Neuron (in vitro differentiated cells): ENCODE data around the gene TANGO2.

Experiments used
- H2AFZ ChIP-seq: one replicate; pipeline ENCODE4 v1.6.1; 2013; ENCODE audit warnings: low read depth, mild to moderate bottlenecking, inconsistent platforms, low read length, moderate library complexity
- H3K27me3 ChIP-seq: one replicate; pipeline ENCODE4 v1.6.1; 2013; ENCODE audit warnings: low read length; ENCODE audit not compliant: insufficient read depth
- H3K36me3 ChIP-seq: one replicate; pipeline ENCODE4 v1.6.1; 2013; ENCODE audit warnings: low read length; ENCODE audit not compliant: insufficient read depth
- H3K4me1 ChIP-seq: one replicate; pipeline ENCODE4 v1.6.1; 2013; ENCODE audit warnings: low read length; ENCODE audit not compliant: insufficient read depth
- H3K4me3 ChIP-seq: 2 replicates; pipeline ENCODE4 v1.5.1; 2013; ENCODE audit warnings: mild to moderate bottlenecking, low read length, moderate library complexity
- H3K9me3 ChIP-seq: one replicate; pipeline ENCODE4 v1.6.1; 2013; ENCODE audit warnings: low read length

TANGO2 gene, protein sequence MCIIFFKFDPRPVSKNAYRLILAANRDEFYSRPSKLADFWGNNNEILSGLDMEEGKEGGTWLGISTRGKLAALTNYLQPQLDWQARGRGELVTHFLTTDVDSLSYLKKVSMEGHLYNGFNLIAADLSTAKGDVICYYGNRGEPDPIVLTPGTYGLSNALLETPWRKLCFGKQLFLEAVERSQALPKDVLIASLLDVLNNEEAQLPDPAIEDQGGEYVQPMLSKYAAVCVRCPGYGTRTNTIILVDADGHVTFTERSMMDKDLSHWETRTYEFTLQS

DNA sequence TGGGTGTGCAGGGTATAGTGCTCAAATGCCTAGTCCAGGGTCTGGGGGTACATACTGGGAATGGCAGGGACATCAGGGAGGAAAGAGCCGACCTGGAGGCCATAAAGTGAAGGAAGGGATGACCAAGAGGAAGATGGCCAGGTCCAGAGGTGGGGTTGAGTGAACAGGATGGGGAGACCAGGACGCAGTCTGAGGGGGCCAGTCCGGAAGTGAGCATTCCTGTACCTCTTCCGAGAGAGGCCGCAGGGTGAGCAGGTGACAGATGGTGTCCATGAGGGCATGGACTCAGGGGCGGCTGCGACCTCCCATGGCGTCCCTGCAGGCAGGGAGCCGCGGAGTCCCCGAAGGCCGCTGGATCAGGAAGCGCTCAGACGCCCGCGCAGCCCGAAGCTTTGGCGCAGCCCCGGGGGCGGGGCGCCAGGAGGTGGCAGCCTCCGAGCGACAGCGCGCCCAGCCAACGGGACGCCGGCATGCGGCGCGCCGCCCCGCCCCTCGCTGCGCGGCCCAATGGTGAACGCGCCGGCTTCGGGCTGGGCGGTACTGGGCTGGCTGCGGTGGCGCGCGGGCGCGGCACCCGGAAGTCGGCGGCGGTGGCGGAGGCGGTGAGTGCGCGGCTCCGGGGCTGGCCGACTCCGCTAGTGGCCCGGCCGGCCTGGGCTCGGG lies at the start of gene TANGO2:
Gene TANGO2, plus strand, starts transcription at position 578 of the 663 bp plus-strand sequence. CDS start 15,689 bp downstream, outside the sequence.
- H3K4me1 ChIP-seq = peaks cover 26% of the 10 kb centered on the region
- H3K36me3 ChIP-seq = no peaks in the 10 kb centered on the region
- H2AFZ ChIP-seq = peak within 1 kb of the TSS; percentile 72
- peak within 1 kb of the TSS; percentile 96 for H3K4me3 ChIP-seq
- H3K27me3 ChIP-seq = peaks cover 28% of the 10 kb centered on the region
- H3K9me3 ChIP-seq = no peaks in the 10 kb centered on the region

DNA sequence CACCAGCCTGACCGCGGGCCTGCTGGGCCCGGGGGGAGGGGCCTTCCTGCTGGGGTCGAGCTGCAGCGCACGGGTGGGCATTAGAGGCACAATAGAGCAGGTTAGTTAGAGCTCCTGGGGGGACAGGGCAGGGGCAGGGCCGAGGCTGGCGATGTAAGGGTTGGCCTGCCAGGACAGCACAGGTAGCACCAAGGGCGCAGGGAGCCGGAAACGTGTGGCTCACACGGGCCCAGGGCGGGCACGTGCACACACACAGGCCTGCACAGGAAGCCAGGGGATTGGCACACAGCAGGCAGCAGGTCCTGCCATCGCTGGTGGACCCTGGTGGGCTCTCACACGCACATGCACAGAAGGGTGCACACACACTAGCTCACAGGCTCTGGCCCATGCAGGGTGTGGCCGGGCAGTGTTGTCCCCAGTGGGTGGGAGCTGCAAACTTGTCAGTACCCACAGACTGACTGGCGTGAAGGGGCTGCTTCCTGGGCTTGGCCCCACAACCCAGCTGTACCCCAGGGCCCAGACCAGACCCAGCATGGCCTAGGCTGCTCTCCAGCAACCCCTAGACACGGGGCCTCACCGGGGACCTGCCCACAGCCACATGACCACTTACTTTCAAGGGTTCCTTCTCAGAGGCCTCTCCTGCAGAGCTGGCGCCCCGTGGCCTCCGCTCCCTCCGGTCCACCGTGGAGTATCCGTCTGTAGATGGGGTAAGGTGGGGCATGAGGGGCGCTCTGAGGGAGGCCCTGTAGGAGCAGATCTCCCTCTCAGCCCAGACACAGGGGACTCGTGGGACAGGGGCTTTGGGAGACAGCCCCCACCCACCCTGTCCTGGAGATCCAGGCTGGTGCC lies 49.4 kb upstream of the TANGO2 start:
- Histone ChIP-seq H3K4me1 (peaks cover 41% of the 10 kb centered on the region), H3K4me3 (no peak overlapping the region), H2AFZ (no peak overlapping the region), H3K36me3 (peaks cover 49% of the 10 kb centered on the region), H3K9me3 (no peaks in the 10 kb centered on the region), H3K27me3 (no peaks in the 10 kb centered on the region)

DNA sequence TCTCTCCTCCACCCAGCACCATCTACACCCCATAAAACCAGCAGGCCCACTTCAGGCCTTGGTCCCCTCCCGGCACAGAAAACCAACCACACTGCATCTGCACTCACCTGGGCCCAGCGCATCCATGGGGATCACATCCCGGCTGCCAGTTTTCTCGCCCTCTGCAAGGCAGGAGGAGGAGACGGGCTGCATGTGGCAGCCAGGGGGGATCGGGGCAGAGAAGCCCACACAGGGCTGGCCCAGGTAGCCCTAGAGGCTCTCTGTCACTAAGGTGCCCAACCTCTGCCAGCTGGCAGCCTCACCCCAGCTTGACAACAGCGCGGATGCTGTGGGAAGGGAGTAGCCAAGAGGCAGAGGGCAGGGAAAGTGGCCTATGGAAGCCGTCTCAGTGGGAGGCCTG lies 48.7 kb upstream of the TANGO2 start:
- Histone ChIP-seq H3K9me3 (no peaks in the 10 kb centered on the region), H2AFZ (no peak overlapping the region), H3K36me3 (peaks cover 56% of the 10 kb centered on the region), H3K27me3 (no peaks in the 10 kb centered on the region), H3K4me1 (peaks cover 33% of the 10 kb centered on the region), H3K4me3 (no peak overlapping the region)

DNA sequence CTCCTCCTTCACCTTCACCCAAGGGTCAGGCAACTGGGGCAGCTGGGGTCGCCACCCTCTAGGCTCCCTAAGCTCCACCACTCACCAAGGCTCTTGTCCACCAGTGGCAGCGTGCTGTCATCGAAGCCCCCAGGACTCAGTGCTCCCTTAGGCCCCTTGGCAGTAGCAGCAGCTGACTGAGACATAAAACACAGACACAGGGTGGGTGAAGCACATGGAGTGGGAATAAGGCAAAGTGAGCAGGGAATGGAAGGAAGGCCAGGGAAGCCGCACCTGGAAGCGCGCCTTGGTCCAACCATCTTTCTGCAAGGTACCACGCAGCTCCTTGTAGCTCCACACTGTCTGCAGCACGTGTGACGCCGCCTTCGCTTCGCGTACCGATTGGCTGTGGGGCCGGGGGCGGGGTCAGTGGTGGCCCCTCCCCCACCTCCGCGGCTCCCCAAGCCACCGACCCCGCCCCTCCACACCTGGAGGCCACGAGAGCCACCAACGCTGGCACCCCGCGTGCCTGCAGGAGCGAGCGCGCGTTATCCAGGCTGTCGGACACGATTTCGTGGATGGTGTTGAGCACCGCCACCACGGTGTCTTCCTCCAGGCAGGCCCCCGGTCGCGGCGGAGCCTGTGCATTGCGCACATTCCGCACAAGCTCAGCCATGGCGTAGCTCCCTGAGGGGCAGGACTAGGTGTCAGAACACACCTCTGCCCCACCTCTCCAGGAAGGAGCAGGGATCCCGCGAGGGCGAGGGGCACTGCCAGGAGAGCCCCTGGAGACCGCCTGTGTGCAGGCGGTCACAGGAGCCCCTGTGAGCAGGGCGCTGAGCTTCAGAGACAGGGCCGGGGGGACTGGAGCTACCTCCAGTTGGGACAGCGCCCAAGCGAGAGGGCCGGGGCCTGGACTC lies 48.0 kb upstream of the TANGO2 start:
- peaks cover 62% of the 10 kb centered on the region for H3K36me3 ChIP-seq
- H3K9me3 ChIP-seq = no peaks in the 10 kb centered on the region
- no peak overlapping the region for H2AFZ ChIP-seq
- no peaks in the 10 kb centered on the region for H3K27me3 ChIP-seq
- H3K4me3 ChIP-seq = no peak overlapping the region
- H3K4me1 ChIP-seq = peaks cover 27% of the 10 kb centered on the region

DNA sequence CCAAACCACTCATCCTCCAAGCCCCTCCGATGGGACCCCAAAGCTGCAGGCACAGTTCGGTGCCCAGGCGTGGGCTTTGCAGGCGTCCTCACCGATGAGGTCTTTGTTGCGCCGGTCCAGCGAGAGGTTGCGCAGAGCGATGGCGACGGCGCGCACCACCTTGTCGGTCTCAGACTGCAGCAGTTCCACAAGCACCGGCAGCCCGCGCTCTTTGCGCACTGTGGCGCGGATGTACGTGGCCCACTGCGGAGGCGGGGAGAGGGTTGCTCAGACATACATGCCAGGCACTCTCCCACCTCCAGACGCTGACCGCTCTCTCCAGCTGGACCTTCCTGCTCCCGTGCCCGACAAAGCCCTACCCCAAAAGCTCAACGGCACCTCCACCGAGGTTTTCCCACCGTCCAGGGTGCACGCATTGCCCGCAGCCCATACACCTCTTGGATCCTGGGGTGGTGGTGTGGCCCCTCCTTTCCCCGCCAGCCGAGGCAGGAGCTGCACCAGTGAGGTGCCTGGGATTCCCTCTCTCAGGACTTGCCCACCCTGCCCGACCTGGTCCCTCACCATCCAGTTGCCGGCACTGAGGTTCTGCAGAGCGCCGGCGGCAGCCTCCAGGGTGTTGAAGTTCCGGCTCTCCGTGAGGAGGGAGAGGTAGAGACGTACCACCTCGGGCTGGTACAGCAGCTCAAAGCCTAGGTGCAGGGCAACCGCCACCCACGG lies 47.2 kb upstream of the TANGO2 start:
- Histone ChIP-seq H3K36me3 (peaks cover 70% of the 10 kb centered on the region), H3K9me3 (no peaks in the 10 kb centered on the region), H3K4me1 (peaks cover 21% of the 10 kb centered on the region), H3K27me3 (no peaks in the 10 kb centered on the region), H3K4me3 (no peak overlapping the region), H2AFZ (no peak overlapping the region)

DNA sequence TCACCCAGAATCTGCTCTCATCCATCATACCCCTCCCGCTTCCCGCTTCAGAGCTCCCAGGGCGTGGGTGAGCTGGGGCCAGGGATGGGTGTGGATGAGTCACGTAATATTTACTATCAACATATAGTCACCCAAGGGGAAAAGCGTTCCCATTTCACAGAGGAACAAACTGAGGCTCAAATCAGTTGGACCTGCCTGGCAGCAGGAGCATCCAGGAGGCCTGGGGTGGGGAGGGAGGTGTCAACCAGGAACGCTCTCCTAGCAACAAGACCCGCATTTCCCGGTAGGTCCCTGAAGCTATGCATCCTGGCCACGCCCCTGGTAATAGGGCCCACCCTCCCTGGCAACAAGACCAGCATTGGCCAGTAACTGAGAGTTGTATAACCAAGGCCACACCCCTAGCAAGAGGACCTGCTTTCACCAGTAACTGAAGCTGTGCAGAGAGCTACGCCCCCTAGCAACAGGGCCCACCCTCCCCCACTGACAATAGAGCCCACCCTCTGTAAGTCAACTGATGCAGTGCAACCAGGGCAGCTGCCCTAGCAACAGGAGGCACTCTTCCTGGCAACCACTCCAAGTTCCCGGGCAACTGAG lies 46.5 kb upstream of the TANGO2 start:
- Histone ChIP-seq H3K4me1 (peaks cover 17% of the 10 kb centered on the region), H3K36me3 (peaks cover 73% of the 10 kb centered on the region), H2AFZ (no peak overlapping the region)

DNA sequence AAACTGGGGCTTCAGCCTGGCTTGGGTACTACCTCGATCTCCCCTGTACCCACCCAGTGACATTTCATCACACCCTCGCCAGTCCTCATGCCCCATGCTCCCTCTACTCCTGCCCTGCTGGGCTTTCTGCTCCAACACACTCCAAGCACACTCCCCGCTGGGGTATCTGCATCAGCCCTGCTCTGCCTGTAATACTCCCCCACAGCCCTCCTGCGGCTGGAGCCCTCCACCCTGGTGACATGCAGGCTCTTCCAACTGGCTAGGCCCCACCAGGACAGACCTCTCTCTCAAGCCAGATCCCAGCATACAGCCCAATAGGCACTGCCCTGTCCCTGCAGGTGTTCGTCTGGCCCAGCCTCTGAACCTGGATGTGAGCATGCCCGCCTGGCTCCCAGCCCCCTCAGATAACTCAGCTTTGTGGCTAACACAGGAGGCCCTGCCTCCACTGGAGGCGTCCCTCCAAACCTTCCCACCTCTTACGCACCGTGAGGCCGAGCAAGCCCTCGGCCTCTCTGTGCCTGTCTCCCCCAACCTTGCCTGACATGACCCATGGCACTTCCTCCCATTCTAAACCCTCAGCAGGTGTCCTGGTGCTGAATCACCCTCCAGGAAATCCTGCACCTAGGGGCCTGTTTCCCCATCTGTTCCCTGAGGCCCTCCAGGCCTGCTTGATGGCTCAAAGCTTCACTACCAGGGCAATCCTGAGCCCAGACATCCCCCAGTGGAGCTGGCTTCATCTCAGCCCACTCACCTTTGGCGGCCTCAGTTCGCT lies 45.8 kb upstream of the TANGO2 start:
- Histone ChIP-seq H3K36me3 (peaks cover 77% of the 10 kb centered on the region), H3K4me3 (no peak overlapping the region), H3K4me1 (peaks cover 17% of the 10 kb centered on the region), H3K27me3 (no peaks in the 10 kb centered on the region), H2AFZ (no peak overlapping the region), H3K9me3 (no peaks in the 10 kb centered on the region)

More for the DNA sequence above, 46.5 kb upstream of the TANGO2 start:
- no peaks in the 10 kb centered on the region for H3K9me3 ChIP-seq
- no peak overlapping the region for H3K4me3 ChIP-seq
- no peaks in the 10 kb centered on the region for H3K27me3 ChIP-seq

DNA sequence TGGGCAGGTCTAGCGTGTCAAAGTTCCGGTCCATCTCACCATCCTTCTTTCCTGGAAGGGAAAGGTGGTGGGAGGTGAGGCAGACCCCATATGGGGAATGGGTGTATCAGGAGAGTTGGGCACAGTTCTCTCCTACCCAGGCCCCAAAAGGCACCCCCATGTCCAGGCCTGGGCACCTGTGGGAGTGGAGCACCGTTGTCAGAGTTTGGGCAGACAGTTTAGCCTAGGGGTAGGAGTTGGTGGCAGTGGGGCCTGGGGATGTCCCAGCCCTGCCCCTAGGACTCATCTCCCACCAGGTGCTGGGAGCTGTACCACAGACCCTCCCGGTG lies 45.2 kb upstream of the TANGO2 start:
- peaks cover 17% of the 10 kb centered on the region for H3K4me1 ChIP-seq
- no peaks in the 10 kb centered on the region for H3K9me3 ChIP-seq
- no peak overlapping the region for H2AFZ ChIP-seq
- H3K27me3 ChIP-seq = no peaks in the 10 kb centered on the region
- no peak overlapping the region for H3K4me3 ChIP-seq
- peaks cover 81% of the 10 kb centered on the region for H3K36me3 ChIP-seq

DNA sequence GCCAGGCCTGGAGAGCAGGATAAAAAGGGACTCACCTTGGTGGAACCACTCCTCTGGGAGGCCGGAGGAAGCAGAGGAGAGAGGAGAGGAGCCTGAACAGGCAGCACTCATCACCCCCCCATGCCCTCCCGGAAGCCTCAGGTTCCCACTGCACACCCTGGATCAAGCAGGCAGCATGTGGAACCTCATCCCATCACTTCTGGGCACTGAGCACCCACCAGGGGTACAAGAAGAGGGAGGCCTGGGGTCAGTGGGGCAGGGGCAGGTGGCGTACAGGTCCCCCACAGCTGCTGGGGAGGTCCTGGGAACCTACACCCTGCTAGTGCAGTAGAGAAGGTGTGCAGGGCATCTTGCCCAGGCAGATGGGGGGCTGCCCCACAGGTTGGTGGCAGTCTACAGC lies 44.2 kb upstream of the TANGO2 start:
- no peaks in the 10 kb centered on the region for H3K27me3 ChIP-seq
- peaks cover 80% of the 10 kb centered on the region for H3K36me3 ChIP-seq

DNA sequence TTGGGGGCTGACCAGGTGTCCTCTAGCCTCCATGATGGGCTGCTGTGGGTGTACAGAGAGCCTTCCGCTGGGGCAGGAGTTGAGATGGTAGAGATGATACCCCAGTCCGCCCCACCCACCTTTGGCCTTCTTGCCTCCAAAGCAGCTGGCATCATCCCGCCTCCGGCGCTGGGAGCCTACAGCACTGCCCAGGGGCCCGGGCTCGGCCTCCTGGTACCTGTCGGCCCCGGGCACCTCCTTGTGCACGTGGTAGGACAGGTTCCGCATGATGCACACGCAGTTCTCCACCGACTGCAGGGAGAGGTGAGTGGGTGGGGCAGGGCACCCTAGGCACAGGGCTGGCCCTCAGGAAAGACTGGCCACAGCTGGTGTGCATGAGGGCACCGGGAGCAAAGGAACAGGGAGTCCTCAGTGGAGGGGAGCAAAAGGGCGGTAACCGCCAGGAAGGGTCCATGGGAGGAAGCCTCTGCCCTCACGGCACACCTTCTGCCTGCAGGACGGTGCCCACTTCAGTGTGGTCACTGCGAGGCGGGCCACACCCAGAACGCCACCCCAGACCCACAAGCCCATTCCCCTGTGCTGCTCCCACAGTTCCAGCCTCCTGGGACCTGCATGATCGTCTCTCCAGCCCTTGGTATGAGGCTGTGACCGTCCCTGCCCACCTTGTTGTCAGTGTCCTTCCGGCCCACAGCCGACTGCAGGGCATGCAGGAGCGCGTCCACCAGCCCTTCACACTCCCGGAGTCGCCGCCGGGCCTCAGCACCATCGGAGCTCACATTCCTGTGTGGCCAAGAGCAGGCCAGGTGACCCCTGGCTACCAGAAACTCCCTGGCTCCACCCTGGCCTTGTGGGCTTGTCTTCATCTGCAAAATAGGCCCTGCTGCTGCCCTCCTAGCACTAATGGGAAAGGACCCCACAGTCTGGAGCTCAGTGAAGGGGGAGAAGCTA lies 43.3 kb upstream of the TANGO2 start:
- no peaks in the 10 kb centered on the region for H3K27me3 ChIP-seq
- peaks cover 17% of the 10 kb centered on the region for H3K4me1 ChIP-seq
- no peak overlapping the region for H2AFZ ChIP-seq
- H3K4me3 ChIP-seq = no peak overlapping the region
- peaks cover 79% of the 10 kb centered on the region for H3K36me3 ChIP-seq
- no peaks in the 10 kb centered on the region for H3K9me3 ChIP-seq

More for the DNA sequence above, 44.2 kb upstream of the TANGO2 start:
- H3K4me3 ChIP-seq = no peak overlapping the region
- peaks cover 17% of the 10 kb centered on the region for H3K4me1 ChIP-seq
- H3K9me3 ChIP-seq = no peaks in the 10 kb centered on the region
- H2AFZ ChIP-seq = no peak overlapping the region
